HG03039 (cell line): ENCODE measurements around the gene CTSL.
"Not testable (repeated sequence)": the region's sequence is repeated elsewhere in the genome, so short reads cannot be mapped to it uniquely, and the experiment has no call there.

Experiments used
- ATAC-seq: cut with Tn5 transposase; IDR thresholded peaks from one replicate; pipeline ENCODE4 v1.9.1; 2021; ENCODE audit warnings: mild to moderate bottlenecking, moderate library complexity; ENCODE audit not compliant: unreplicated experiment

CTSL gene

DNA sequence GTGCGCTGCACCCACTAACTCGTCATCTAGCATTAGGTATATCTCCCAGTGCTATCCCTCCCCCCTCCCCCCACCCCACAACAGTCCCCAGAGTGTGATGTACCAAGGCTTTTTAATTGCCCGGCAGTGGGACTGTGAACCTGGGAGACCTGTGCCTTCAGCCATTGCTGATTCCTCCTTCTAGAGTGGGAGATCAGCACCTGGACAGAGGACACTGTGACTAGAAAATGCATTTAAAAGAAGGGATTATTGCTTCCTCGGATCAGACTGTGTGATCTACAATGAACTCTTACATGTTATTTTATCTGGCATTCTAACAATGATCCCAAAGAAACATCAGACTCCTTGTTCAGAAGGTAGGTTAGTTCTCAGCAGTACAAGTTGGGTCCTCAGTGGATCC, 25.9 kb downstream of the CTSL start:
- no peak for ATAC-seq

DNA sequence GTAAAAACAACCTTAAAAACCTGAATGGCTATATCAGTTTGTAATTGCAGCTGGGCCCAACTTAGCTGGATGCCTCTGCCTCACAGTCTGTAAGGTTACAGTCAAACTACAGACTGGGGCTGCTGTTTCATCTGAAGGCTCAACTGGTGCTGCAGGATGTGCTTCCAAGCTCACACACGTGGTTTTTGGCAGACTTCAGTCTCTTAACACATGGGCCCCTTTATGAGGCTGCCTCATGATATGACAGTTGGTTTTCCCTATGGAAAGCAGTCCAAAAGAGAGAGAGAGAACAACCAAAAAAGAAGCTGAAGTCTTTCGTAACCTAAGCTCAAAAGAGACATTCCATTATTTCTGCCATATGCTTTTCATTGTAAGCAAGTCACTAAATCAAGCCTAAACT, 27.4 kb downstream of the CTSL start:
- no peak for ATAC-seq

DNA sequence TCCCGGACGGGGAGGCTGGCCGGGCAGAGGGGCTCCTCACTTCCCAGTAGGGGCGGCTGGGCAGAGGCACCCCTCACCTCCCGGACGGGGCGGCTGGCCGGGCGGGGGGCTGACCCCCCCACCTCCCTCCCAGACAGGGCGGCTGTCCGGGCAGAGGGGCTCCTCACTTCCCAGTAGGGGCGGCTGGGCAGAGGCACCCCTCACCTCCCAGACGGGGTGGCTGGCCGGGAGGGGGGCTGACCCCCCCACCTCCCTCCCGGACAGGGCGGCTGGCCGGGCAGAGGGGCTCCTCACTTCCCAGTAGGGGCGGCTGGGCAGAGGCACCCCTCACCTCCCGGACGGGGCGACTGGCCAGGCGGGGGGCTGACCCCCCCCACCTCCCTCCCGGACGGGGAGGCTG, 32.4 kb downstream of the CTSL start:
- not testable (repeated sequence) for ATAC-seq

DNA sequence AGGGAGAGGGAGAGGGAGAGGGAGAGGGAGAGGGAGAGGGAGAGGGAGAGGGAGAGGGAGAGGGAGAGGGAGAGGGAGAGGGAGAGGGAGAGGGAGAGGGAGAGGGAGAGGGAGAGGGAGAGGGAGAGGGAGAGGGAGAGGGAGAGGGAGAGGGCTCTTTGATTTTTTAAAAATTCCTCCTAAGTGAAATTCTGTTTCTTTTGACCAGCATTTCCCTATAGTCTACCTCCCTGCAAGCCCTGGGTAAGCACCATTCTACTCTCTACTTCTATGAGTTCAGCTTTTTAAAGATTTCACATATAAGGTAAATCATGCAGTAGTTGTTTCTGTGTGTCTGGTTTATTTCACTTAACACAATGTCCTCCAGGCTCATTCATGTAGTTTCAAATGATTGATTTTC, 34.1 kb downstream of the CTSL start:
- ATAC-seq: not testable (repeated sequence)

DNA sequence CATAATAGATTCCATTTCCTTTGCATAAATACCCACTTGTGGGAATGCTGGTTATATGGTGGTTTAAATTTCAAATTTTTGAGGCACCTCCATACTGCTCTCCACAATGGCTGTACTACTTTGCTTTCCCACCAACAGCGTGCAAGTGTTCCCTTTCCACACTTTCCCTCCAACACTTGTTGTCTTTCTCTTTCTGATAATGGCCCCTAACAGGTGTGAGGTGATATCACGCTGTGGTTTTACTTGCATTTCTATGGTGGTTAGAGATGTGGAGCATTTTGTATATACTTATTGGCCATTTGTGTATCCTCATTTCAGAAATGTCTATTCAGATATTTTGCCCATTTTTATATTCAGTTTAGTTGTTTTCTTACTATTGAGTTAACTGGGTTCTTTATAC, 34.6 kb downstream of the CTSL start:
- no peak for ATAC-seq

DNA sequence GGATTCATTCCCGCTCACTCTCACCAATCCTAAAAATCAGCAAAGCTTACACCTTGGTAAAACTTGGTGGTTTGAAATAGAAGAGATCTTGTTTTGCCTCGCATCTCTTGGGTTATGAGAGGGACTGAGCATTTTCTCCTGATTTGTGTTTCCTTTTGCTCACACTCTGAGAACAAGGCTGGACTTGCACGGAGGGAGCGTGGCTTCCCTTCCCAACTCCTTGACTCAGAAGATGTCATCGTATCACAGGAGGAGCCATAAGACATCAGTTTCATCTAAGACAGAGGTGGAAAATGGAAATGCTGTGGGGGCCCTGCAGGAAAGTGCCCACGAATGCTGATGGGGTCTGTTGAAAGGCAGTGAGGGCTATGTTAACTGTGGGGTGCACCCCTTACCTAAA, 37.4 kb downstream of the CTSL start:
- no peak for ATAC-seq

DNA sequence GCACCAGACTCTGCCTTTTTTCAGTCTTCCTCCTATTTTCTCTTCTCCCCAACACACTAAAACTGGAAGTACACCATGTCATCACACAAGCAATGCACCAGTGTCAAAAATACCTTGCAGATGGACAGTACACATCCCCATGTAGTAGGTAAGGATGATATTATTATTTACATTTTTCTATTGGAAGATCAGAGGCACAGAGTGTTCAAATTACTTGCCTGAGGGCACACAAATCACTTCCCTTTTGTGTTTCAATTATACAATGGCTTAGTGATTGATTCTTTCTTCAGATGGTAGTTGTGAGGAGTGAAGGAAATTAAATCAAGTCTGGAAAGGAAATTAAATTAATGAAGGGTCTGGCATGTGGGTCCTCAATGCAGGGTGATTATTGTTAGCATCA, 39.6 kb downstream of the CTSL start:
- ATAC-seq: no peak

DNA sequence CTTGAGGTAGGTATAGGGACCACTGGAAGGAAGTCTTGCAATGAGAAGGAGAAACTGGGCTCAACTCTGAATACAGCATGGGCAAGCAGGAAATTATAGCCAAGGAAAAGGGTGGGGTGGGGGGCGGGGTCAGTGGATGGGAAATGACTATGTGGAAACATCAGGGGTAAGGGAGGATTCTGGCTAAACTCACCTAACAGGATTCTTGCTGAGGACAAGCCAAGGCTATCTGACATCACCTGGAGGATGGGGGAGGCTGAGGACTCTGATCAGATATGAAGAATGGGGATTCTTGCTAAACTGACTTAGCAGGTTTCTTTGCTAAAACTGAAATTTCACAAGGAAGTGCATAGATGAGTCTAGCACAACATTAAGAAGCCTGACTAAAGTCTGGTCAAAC, 40.8 kb downstream of the CTSL start:
- ATAC-seq: no peak

DNA sequence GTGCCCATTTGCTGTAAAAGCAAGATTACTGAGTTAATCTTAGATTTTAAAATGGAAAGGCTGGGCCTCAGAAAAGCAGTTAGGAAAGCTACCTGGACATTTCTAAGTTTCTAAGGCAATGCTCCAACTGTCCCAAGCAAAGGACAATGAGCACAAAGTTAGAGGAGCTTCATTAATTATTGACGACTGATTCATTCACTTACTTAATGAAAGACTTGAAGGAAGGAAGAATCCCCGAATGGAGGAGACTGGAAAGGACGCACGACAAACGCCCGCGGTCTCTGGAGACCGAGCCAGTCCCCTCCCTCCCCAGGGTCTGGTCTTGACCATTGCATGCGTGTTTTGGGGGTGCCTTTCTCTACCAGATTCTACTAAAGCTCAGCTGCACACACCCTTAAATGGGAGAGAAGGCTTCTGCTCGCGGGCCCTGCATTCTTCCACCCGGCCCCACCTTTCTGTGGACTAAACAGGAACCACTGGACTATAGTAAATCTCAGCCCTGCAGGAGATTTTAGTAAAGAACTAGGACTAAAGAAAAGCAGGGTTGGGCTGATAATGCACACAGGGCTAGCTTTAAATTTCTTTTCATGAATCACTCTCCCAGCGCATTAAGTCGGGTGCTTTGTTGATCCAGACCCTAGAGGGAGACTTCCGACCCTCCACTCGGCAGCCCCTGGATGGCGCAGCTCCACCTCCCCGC, 44.8 kb downstream of the CTSL start:
- no peak for ATAC-seq

DNA sequence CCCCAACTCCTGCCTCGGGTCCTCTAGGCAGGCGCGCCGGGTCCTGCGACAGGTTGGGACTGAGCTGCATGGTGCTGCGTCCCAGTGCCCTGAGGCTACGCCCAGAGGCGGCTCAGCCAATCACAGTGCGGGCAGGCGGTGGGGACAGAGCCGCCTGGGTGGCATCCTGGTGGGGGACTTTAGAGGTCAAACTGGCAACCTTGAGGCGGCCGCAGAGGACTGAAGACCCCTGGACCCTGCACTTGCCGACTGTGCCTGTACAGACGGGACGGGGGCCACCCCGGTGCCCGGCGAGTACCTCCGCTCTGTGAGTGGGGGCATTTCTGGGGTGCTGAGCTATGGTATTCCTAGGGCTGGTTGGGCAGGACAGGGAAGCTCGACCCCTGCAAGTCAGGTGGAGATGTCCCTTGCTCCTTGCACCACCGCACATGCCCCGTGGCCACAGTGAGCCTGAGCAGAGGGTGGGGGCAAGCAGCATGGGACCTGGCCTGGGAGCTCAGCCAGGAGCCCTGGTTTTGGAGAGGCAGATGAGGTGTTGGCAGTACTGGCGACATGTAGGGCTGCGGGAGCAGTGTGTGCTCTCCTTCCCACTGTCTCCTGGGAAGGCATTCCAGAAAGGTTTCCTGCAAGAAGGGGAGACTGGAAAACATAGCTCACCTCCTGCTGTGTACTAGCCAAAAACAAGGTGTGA, 45.5 kb downstream of the CTSL start:
- ATAC-seq: no peak

DNA sequence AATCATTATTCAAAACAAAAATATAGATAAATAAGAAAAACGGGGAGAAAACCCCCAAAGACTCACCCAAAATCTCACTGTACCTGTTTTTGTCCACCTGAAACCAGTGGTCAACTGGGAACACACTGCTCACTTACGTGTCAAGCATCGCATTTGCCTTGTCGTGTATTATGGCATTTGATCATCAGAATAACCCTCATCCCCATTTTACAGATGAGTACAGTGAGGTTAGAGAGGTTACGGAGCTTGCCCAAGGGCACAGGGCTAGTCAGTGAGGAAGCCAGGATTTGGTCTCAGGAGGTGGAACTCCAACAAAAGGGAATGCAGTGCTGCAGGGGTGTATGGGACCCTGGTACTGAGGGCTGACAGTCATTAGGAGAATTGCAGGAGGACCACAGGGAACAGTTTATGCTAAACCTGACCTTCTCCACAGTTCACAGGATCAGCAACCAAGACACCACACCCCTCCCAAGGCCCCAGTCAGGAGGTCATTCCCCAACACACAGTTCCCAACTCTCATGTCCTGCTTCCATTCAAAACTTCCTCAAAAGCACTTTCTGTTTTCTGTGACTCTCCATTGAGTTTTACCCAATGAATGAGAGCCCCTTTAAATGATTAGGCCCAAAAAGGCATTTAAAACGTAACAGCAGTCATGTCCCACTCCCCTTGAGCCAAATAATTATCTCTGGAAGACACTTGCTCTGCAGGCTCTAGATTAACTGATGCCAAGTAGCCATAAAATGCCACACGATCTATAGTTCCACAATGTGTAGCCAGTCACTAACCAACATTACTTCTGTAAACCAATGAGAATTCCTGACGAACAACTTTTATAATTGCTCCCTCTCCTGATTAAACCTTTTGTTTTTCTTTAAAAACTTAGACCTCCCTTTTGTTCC, 50.8 kb downstream of the CTSL start:
- ATAC-seq: no peak

DNA sequence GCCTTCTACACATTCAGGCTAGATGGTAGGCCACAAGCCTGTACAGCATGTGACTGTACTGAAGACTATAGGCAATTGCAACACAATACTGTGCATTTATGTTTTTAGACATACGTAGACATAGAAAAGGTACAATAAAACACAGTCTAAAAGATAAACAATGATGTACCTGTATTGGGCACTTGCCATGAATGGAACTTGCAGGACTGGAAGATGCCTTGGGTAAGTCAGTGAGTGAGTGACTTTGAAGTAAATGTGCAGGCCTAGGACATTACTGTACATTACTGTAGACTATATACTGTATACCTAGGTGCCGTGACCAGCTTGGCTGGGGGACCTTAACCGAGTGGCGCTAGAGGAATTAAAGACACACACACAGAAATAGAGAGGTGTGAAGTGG, 53.1 kb downstream of the CTSL start:
- ATAC-seq: no peak
